Mammary epithelial cell (primary cell): ENCODE data around the gene DACH1.

Experiments
- EZH2 ChIP-seq: IDR thresholded peaks from 2 replicates; pipeline ENCODE4 v1.6.1; 2012; ENCODE audit warnings: low read length, inconsistent platforms, borderline replicate concordance
- TF ChIP-seq, protein P1 (sequence below), 2 donors: IDR thresholded peaks in 1 of 2; conservative IDR thresholded peaks in 1 of 2; 2 replicates each; pipeline ENCODE4 v1.5.1; 2011 to 2012; ENCODE audit warnings: inconsistent platforms in 2 of 2, low read length in 2 of 2, mild to moderate bottlenecking in 2 of 2, control low read depth in 1 of 2, low read depth in 1 of 2; ENCODE audit not compliant: insufficient read depth in 1 of 2; ENCODE audit errors: extremely low read depth in 1 of 2

DNA sequence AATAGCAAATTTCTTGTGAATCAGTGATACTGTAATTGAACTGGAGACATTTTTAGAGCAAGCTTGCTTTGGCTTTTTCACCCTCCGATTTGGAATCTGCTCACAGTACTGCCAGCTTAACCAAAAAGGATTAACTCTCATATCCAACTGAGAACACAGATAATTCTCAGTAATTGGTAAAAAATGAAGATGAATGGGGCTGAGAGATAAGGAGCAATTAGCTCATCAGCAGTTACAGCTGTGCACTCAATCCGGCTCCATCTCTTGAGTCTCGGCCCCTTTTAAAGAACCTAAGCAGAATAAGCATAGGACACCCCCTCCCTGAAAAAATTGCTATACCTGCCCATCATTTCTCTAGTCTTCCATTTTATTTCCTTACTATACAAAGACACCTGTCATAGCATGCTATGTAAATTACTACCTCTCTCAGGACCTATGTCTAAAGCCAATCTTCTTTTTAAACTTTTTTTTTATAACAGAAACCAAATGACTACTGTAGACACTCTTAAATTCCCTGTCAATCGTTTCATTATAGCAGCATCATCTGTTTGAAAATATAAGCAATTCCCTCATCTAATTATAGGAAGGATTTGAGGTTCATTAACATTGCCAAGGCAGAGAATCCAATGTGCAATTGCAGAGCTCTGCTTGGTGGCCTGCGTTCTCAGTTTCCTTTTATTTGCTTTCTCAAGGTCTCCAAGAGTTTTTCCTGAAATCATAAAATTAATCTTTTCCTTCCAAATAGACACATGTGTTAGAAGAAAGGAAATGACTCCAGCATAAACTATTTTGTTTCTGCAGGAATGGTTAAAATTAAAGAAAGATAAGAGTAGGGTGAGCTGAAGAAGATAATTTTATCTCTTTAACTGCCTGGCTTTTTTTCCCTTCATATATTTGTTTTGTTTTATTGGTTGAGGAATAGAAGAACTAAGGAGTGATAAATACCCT, 242.1 kb downstream of the DACH1 start:
- TF ChIP-seq, protein P1, sequence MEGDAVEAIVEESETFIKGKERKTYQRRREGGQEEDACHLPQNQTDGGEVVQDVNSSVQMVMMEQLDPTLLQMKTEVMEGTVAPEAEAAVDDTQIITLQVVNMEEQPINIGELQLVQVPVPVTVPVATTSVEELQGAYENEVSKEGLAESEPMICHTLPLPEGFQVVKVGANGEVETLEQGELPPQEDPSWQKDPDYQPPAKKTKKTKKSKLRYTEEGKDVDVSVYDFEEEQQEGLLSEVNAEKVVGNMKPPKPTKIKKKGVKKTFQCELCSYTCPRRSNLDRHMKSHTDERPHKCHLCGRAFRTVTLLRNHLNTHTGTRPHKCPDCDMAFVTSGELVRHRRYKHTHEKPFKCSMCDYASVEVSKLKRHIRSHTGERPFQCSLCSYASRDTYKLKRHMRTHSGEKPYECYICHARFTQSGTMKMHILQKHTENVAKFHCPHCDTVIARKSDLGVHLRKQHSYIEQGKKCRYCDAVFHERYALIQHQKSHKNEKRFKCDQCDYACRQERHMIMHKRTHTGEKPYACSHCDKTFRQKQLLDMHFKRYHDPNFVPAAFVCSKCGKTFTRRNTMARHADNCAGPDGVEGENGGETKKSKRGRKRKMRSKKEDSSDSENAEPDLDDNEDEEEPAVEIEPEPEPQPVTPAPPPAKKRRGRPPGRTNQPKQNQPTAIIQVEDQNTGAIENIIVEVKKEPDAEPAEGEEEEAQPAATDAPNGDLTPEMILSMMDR (conservative IDR thresholded peaks at IDR 0.05 in 1 of 2, IDR thresholded peaks at IDR 0.05 in 1 of 2; ENCODE audit: extremely low read depth in 1 of 2, insufficient read depth in 1 of 2, low read depth in 1 of 2, low read length in 2 of 2): no peak
- TF ChIP-seq EZH2: no peak
